ENCODE results near the gene TMED6. TPM values are rescaled to one million over a fixed set of nuclear protein-coding genes. Genes with fewer than 3 reads are reported as not detected.

TMED6 gene
- total and polyA plus RNA-seq, 2 donors (not counting 3 experiments of a cell fraction or from before 2014, with no cell fraction given): 1.2 TPM; not detected in 1

GRCh38 chr16:69314534-69314933 lies 37.1 kb downstream of the TMED6 start:
- no TSS peak for BruUV-seq (replicated peaks)
- Histone ChIP-seq H2AFZ (ENCODE audit: low read depth, low read length) (no peak overlapping the region), H3K27me3 (ENCODE audit: control insufficient read depth in 2 of 2, insufficient read depth in 2 of 2, low read length in 2 of 2) (no peaks in the 10 kb centered on the region), H3K4me1 (ENCODE audit: control insufficient read depth, extremely low read depth, insufficient read depth, low read length) (peaks cover 10% of the 10 kb centered on the region), H3K79me2 (ENCODE audit: control insufficient read depth, insufficient read depth, low read length) (peaks cover 41% of the 10 kb centered on the region), H3K36me3 (ENCODE audit: control insufficient read depth in 2 of 2, extremely low read depth in 1 of 2, insufficient read depth in 2 of 2, low read length in 2 of 2) (peaks cover 17 to 36% of the 10 kb centered on the region in 2 experiments), H3K9ac (replicated peaks; ENCODE audit: extremely low read depth, insufficient read depth, low read length) (no peak overlapping the region), H3K4me2 (ENCODE audit: insufficient read depth, low read length) (no peak overlapping the region), H4K20me1 (replicated peaks; ENCODE audit: control insufficient read depth, extremely low read depth, insufficient read depth, low read length) (no peaks in the 10 kb centered on the region), H3K4me3 (replicated peaks in 1 of 3; ENCODE audit: insufficient read depth in 1 of 3, low read depth in 1 of 3, low read length in 3 of 3) (no peak overlapping the region), H3K27ac (ENCODE audit: insufficient read depth, low read depth, low read length) (no peak overlapping the region), H3K9me3 (replicated peaks; ENCODE audit: control insufficient read depth, insufficient read depth, low read length) (no peaks in the 10 kb centered on the region), H3K9me1 (replicated peaks; ENCODE audit: control insufficient read depth, extremely low read depth, insufficient read depth, low read length) (no peaks in the 10 kb centered on the region)
- TF ChIP-seq FOS (IDR thresholded peaks at IDR 0.05; ENCODE audit: borderline replicate concordance, insufficient read depth, low read length): no peak
- intact Hi-C loops (cut with micrococcal nuclease): loop anchor here (5.0 kb wide), 1 partner anchor 253 kb away; the partner anchor contains the start of gene NFAT5
- dilution Hi-C loops (cut with MboI; ENCODE audit: extremely low pct_ligation_motif_present, low sequenced_read_pairs): no loop called here
- DNase-seq (ENCODE audit: low read depth, low spot score) (no peak), FAIRE-seq (no peak)
- ChIA-PET POLR2A (no interaction called here), CTCF (interaction anchor here (1.6 kb wide), 1 partner anchor 12 kb away, joined by 5 read pairs; no protein-coding TSS in a partner anchor)

- H3K9me1 ChIP-seq (replicated peaks; ENCODE audit: control insufficient read depth, extremely low read depth, insufficient read depth, low read length): no peaks in the 10 kb centered on the region
- H3K4me1 ChIP-seq (ENCODE audit: control insufficient read depth, extremely low read depth, insufficient read depth, low read length): peaks cover 10% of the 10 kb centered on the region
- H3K4me2 ChIP-seq (ENCODE audit: insufficient read depth, low read length): no peak overlapping the region
- intact Hi-C loops (cut with micrococcal nuclease) (loop anchor here (5.0 kb wide), 1 partner anchor 254 kb away; the partner anchor contains the start of gene NFAT5), dilution Hi-C loops (cut with MboI; ENCODE audit: extremely low pct_ligation_motif_present, low sequenced_read_pairs) (no loop called here)
- H3K9me3 ChIP-seq (replicated peaks; ENCODE audit: control insufficient read depth, insufficient read depth, low read length): no peaks in the 10 kb centered on the region
- DNase-seq (ENCODE audit: low read depth, low spot score) (no peak), FAIRE-seq (no peak)
- POLR2A ChIA-PET: no interaction called here
- H3K27ac ChIP-seq (ENCODE audit: insufficient read depth, low read depth, low read length): no peak overlapping the region
- no peaks in the 10 kb centered on the region for H4K20me1 ChIP-seq (replicated peaks; ENCODE audit: control insufficient read depth, extremely low read depth, insufficient read depth, low read length)
- peaks cover 10 to 26% of the 10 kb centered on the region in 2 experiments for H3K36me3 ChIP-seq (ENCODE audit: control insufficient read depth in 2 of 2, extremely low read depth in 1 of 2, insufficient read depth in 2 of 2, low read length in 2 of 2)
- no peak overlapping the region for H2AFZ ChIP-seq (ENCODE audit: low read depth, low read length)
- BruUV-seq (replicated peaks): no TSS peak
- H3K9ac ChIP-seq (replicated peaks; ENCODE audit: extremely low read depth, insufficient read depth, low read length): no peak overlapping the region
- CTCF ChIA-PET: no interaction called here
- no peaks in the 10 kb centered on the region for H3K27me3 ChIP-seq (ENCODE audit: control insufficient read depth in 2 of 2, insufficient read depth in 2 of 2, low read length in 2 of 2)
- no peak overlapping the region for H3K4me3 ChIP-seq (replicated peaks in 1 of 3; ENCODE audit: insufficient read depth in 1 of 3, low read depth in 1 of 3, low read length in 3 of 3)
- H3K79me2 ChIP-seq (ENCODE audit: control insufficient read depth, insufficient read depth, low read length): peaks cover 41% of the 10 kb centered on the region
- no peak for TF ChIP-seq MYC (IDR thresholded peaks at IDR 0.05; ENCODE audit: low read depth, low read length)
- TF ChIP-seq CTCF (IDR thresholded peaks at IDR 0.05; ENCODE audit: extremely low read depth in 1 of 2, insufficient read depth in 1 of 2, low read depth in 1 of 2, low read length in 2 of 2): no peak
- no peak for TF ChIP-seq JUN (IDR thresholded peaks at IDR 0.05; ENCODE audit: borderline replicate concordance, insufficient read depth, insufficient read length, low read depth)
- no peak for TF ChIP-seq GATA2 (IDR thresholded peaks at IDR 0.05; ENCODE audit: insufficient read depth, insufficient read length, low read depth, low read length)
- TF ChIP-seq FOS (IDR thresholded peaks at IDR 0.05; ENCODE audit: borderline replicate concordance, insufficient read depth, low read length): no peak
These were observed 38.1 kb downstream of the TMED6 start for GRCh38 chr16:69313469-69313868.

Measured in endothelial cell of umbilical vein (primary cell).